Ovary (tissue), 3 donors: ENCODE results near the gene DLL1.

Experiments used
- EP300 ChIP-seq: sonication (generic); formaldehyde crosslinking; IDR thresholded peaks from one replicate; pipeline ENCODE4 v1.6.1; 2017; ENCODE audit warnings: antibody characterized with exemption
- POLR2A ChIP-seq: fragments of 450-650 bp; IDR thresholded peaks from one replicate; pipeline ENCODE4 v1.6.1; 2017; ENCODE audit warnings: antibody characterized with exemption, mild to moderate bottlenecking, moderate library complexity
- TF ChIP-seq, protein P1 (sequence below), 3 donors: fragments of 450-650 bp in 2 of 3; fragments of 200-600 bp in 1 of 3; IDR thresholded peaks; one replicate each; pipeline versions ENCODE4 v1.5.1 to v1.8.0; 2016 to 2022; ENCODE audit warnings: antibody characterized with exemption in 3 of 3, mild to moderate bottlenecking in 1 of 3
- donor health status: DM: no; HTN: no; CAD: no.

DNA sequence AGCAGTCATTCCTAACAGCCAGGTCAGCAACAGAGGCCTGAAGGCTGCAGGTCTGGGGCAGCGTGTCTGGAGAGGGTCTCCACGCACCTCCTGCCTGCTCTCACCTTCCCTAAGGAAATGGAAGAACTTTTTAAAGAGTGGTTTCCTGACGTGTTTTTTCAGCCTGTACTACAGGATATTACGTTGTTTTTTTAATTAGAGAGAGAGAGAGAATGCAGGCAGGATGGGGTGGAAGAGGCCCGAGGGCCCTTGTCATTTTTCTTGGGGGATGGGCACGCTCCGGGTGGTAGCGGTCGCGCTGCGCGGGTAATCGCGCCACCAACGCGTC lies 2.1 kb downstream of the DLL1 start:
- TF ChIP-seq, protein P1, sequence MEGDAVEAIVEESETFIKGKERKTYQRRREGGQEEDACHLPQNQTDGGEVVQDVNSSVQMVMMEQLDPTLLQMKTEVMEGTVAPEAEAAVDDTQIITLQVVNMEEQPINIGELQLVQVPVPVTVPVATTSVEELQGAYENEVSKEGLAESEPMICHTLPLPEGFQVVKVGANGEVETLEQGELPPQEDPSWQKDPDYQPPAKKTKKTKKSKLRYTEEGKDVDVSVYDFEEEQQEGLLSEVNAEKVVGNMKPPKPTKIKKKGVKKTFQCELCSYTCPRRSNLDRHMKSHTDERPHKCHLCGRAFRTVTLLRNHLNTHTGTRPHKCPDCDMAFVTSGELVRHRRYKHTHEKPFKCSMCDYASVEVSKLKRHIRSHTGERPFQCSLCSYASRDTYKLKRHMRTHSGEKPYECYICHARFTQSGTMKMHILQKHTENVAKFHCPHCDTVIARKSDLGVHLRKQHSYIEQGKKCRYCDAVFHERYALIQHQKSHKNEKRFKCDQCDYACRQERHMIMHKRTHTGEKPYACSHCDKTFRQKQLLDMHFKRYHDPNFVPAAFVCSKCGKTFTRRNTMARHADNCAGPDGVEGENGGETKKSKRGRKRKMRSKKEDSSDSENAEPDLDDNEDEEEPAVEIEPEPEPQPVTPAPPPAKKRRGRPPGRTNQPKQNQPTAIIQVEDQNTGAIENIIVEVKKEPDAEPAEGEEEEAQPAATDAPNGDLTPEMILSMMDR (IDR thresholded peaks at IDR 0.05), result no peak
- no peak for TF ChIP-seq POLR2A
- TF ChIP-seq EP300, result no peak
